ENCODE measurements around the gene MAFB. TPM values are rescaled to one million over a fixed set of nuclear protein-coding genes. Genes with fewer than 3 reads are reported as not detected.

The MAFB gene
- total RNA-seq, 1 donor from 2014 or later: 6.1 TPM

GRCh38 chr20:40711079-40711478, 22.0 kb upstream of the MAFB start:
- H3K36me3 Mint-ChIP-seq (ENCODE audit: insufficient read depth): no peaks in the 10 kb centered on the region
- H3K27ac Mint-ChIP-seq: no peak overlapping the region
- H3K4me1 Mint-ChIP-seq (ENCODE audit: low read depth): peaks cover 13% of the 10 kb centered on the region
- DNase-seq (ENCODE audit: low spot score, unreplicated experiment): no peak
- H3K27me3 Mint-ChIP-seq: no peaks in the 10 kb centered on the region
- H3K4me3 Mint-ChIP-seq (ENCODE audit: low read depth): no peak overlapping the region
- no peaks in the 10 kb centered on the region for H3K9me3 Mint-ChIP-seq (ENCODE audit: low read depth)
- TF ChIP-seq CTCF (IDR thresholded peaks at IDR 0.05; ENCODE audit: unreplicated experiment): no peak

- H3K4me3 Mint-ChIP-seq (ENCODE audit: low read depth): no peak overlapping the region
- H3K27me3 Mint-ChIP-seq: no peaks in the 10 kb centered on the region
- peaks cover 13% of the 10 kb centered on the region for H3K4me1 Mint-ChIP-seq (ENCODE audit: low read depth)
- H3K9me3 Mint-ChIP-seq (ENCODE audit: low read depth): no peaks in the 10 kb centered on the region
- no peak for TF ChIP-seq CTCF (IDR thresholded peaks at IDR 0.05; ENCODE audit: unreplicated experiment)
- no peak overlapping the region for H3K27ac Mint-ChIP-seq
- no peak for DNase-seq (ENCODE audit: low spot score, unreplicated experiment)
- no peaks in the 10 kb centered on the region for H3K36me3 Mint-ChIP-seq (ENCODE audit: insufficient read depth)
Observed at GRCh38 chr20:40710603-40711002, 21.6 kb upstream of the MAFB start.

GRCh38 chr20:40706977-40707582, 18.0 kb upstream of the MAFB start:
- no peak for DNase-seq (ENCODE audit: low spot score, unreplicated experiment)
- H3K27me3 Mint-ChIP-seq: no peaks in the 10 kb centered on the region
- peak overlapping the region; percentile 60 for H3K4me3 Mint-ChIP-seq (ENCODE audit: low read depth)
- H3K4me1 Mint-ChIP-seq (ENCODE audit: low read depth): peaks cover 28% of the 10 kb centered on the region
- TF ChIP-seq CTCF (IDR thresholded peaks at IDR 0.05; ENCODE audit: unreplicated experiment): peak; percentile 64
- H3K9me3 Mint-ChIP-seq (ENCODE audit: low read depth): no peaks in the 10 kb centered on the region
- peak overlapping the region; percentile 76 for H3K27ac Mint-ChIP-seq
- no peaks in the 10 kb centered on the region for H3K36me3 Mint-ChIP-seq (ENCODE audit: insufficient read depth)

- no peaks in the 10 kb centered on the region for H3K36me3 Mint-ChIP-seq (ENCODE audit: insufficient read depth)
- H3K27me3 Mint-ChIP-seq: peaks cover under 1% of the 10 kb centered on the region
- H3K9me3 Mint-ChIP-seq (ENCODE audit: low read depth): no peaks in the 10 kb centered on the region
Observed at GRCh38 chr20:40705413-40705812, 16.4 kb upstream of the MAFB start.

GRCh38 chr20:40704828-40705227, 15.8 kb upstream of the MAFB start:
- Mint-ChIP-seq H3K9me3 (ENCODE audit: low read depth) (no peaks in the 10 kb centered on the region), H3K27ac (no peak overlapping the region), H3K4me3 (ENCODE audit: low read depth) (no peak overlapping the region), H3K4me1 (ENCODE audit: low read depth) (peaks cover 26% of the 10 kb centered on the region), H3K36me3 (ENCODE audit: insufficient read depth) (no peaks in the 10 kb centered on the region), H3K27me3 (peaks cover 5% of the 10 kb centered on the region)
- no peak for TF ChIP-seq CTCF (IDR thresholded peaks at IDR 0.05; ENCODE audit: unreplicated experiment)
- no peak for DNase-seq (ENCODE audit: low spot score, unreplicated experiment)

More at GRCh38 chr20:40705413-40705812, 16.4 kb upstream of the MAFB start:
- TF ChIP-seq CTCF (IDR thresholded peaks at IDR 0.05; ENCODE audit: unreplicated experiment): no peak
- H3K4me3 Mint-ChIP-seq (ENCODE audit: low read depth): no peak overlapping the region
- H3K27ac Mint-ChIP-seq: no peak overlapping the region
- H3K4me1 Mint-ChIP-seq (ENCODE audit: low read depth): peaks cover 26% of the 10 kb centered on the region
- DNase-seq (ENCODE audit: low spot score, unreplicated experiment): no peak

Data from progenitor cell of endocrine pancreas (in vitro differentiated cells).